ACHN (cell line): ENCODE results near the gene SLC12A3.

Experiments
- DNase-seq: peaks from one replicate; pipeline ENCODE4 v3.0.0-alpha.2; 2015
- in situ Hi-C: cut with HindIII; loops from 2 replicates; pipeline ENCODE4 v1.10.0; 2017; ENCODE audit warnings: low sequenced_read_pairs, low pct_ligation_motif_present, low pct_unique_long_range_greater_than_20kb

The SLC12A3 gene

GRCh38 chr16:56947604-56947995, 82.6 kb downstream of the SLC12A3 start:
- in situ Hi-C loops, result no loop called here
- no peak for DNase-seq

DNA sequence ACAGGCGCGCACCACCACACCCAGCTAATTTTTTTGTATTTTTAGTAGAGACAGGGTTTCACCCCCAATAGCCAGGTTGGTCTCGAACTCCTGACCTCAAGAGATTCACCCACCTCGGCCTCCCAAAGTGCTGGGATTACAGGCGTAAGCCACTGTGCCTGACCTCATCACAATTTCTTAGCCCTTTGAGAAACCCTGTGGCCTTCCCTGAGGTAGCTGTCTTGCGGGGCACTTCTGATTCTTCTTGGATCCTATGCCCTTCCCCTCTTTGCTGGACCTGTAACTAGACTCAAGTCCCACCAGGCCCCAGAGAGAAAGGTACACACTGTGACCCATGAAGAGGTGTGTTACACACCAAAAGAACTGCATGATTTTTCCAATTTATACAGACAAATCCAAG, 83.2 kb downstream of the SLC12A3 start:
- in situ Hi-C loops, result no loop called here
- DNase-seq, result no peak

GRCh38 chr16:56950051-56950450, 85.0 kb downstream of the SLC12A3 start:
- in situ Hi-C loops, result no loop called here
- no peak for DNase-seq

- no peak for DNase-seq
- in situ Hi-C loops, result no loop called here
These were observed 85.4 kb downstream of the SLC12A3 start for GRCh38 chr16:56950455-56950854.

DNA sequence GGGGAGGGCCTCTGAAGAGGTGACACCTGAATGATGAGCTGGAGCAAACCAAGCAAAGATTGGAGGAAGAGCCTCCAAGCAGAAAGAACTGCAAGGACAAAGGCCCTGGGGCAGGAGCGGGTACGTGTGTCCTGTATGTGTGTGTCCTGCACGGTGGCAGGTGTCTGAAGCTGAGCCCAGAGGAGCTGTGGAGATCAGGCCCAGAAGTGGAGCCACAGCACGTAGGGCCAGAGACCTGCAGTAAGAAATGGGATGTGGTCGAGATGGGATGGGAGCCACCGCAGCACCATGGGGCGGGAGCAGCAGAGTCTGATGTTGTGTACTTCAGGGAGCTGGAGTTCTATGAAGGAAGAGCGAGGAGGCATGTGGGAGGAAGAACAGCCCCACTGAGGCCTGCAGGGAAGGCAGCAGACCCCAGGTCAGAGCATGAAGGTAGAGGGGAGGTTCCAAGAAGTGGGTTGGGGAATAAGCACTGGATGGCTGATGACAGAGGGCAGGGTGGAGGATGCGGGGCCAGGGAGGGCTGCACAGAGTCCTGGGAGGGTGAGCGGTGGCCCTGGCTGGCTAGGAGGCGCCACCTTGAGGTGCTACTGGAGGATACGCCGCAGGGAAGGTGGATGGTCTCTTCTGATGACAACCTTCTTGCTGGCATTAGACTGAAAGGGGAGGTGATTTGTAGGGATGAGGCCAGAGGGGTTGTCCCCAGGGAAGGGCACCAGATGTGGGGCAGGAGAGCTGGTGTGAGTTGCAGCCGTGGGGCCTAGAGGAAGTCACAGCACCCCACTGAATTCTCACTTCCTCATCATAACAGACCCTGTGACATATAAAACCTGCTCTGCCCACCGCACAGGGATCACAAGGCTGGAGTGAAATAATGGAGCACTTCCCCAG, 86.1 kb downstream of the SLC12A3 start:
- in situ Hi-C loops, result no loop called here

DNA sequence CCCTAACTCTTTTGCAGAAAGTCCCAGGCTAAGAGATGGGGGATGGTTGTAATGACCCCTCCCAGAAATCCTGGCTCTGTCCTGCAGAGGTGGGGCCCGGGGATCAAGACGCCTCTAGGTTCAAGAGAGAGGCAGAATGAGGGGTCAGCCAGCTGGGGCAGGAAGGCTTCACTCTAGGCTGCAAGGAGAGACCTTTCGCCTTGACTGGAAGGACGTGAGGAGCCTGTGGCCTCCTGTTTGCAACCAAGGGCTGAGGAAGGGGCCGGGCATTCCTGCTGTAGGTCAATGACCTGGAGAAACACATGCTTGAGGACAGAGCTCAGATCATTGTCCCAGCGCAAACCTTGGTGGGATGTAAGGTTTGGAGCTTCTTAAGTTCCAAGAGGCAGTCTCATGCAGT, 88.0 kb downstream of the SLC12A3 start:
- DNase-seq, result no peak
- in situ Hi-C loops, result no loop called here

More for the DNA sequence above, 86.1 kb downstream of the SLC12A3 start:
- DNase-seq, result peak; percentile 69

GRCh38 chr16:56956076-56956475, 91.1 kb downstream of the SLC12A3 start:
- no peak for DNase-seq
- in situ Hi-C loops, result no loop called here

- in situ Hi-C loops, result no loop called here
- DNase-seq, result no peak
These were observed 91.7 kb downstream of the SLC12A3 start for GRCh38 chr16:56956756-56957155.

DNA sequence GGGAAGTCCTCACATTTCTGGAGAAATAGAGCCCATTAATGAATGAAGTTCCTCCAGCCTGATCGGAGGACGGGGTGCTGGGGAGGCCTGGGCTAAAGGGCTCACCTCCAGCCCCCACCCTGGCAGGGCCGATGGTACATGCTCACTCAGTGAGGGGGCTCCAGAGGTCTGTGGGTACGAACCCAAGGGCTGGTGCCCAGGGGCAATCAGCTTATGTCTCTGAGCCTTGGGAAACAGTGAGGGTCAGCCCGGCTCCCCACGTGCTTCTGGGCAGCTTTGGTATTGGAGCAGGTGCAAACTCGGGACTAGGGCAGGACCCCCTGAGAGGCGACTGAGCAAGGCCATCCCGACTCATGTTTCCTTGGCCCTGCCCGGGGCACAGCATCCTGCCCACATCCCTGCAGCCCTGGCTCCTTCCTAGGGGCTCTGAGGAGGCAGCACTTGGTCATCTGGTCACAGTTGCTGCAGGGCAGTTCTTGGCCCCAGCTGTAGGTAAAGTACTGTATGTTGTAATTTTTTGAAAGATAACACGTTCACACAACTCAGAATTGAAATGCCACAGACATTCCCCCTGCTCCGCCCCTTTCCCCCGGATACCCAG, 95.8 kb downstream of the SLC12A3 start:
- no peak for DNase-seq
- in situ Hi-C loops, result no loop called here

- in situ Hi-C loops, result no loop called here
- no peak for DNase-seq
These were observed 96.4 kb downstream of the SLC12A3 start for GRCh38 chr16:56961386-56961785.

DNA sequence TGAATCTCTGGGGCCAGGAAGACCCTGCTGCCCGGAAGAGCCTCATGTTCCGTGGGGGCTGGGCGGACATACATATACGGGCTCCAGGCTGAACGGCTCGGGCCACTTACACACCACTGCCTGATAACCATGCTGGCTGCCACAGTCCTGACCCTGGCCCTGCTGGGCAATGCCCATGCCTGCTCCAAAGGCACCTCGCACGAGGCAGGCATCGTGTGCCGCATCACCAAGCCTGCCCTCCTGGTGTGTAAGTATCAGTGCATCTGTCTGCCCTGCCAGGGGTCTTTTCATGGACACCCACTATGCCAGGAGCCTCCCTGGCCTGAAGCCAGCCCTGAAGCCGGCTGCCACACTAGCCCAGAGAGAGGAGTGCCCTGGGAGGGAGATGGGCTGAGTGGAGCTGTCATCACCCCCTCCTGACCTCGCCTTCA, 96.9 kb downstream of the SLC12A3 start, which contains the start of gene CETP:
CETP (plus strand) TSS at position 100 of the 431 bp plus-strand sequence; CDS start at position 130, 30 bp downstream.
- no peak for DNase-seq
- in situ Hi-C loops, result no loop called here

DNA sequence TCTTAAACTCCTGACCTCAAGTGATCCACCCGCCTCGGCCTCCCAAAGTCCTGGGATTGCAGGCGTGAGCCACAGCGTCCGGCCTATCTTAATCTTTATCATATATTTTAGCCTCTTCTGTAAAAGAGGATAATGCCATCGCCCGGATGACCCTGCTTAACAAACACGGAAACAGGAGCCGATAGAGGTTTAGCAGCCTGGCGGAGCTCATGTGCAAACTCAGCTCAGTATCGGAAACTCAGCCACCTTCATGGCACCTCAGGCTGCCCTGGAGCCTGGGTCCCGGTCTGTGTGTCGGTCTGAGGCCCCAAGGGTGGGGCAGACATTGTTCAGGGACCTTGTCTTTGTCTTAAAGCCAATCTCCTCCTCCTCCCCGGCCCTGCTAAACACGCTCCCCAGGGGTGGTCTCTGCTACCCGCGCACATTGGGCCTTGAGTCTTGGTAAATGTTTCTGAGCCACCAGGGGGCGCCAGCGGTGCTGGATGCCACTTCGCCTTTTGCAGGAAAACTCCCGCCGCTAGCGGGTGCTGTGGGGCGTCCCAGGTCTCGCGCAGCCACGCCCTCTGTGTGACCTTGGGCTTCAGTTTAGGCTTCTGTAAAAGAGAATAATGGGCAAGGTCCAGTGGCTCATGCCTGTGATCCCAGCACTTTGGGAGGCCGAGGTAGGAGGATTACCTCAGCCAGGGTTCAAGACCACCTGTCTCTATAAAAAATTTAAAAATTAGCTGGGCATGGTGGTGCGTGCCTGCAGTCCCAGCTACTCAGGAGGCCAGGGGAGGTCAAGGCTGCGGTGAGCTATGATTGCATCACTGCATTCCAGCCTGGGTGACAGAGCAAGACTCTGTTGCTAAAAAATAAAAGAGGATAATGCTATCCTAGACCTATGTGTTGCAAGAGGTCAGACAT, 99.5 kb downstream of the SLC12A3 start:
- DNase-seq, result peak; percentile 64
- in situ Hi-C loops, result no loop called here
